ENCODE data around the gene DUS1L. TPM values are rescaled to one million over a fixed set of nuclear protein-coding genes. Genes with fewer than 3 reads are reported as not detected.
A peak's percentile ranks its signal among the peaks of the same experiment; 100 is the strongest.

The DUS1L gene
- total RNA-seq, 1 donor from 2014 or later = 97.1 TPM

GRCh38 chr17:82104797-82105416, 39.3 kb upstream of the DUS1L start:
- Mint-ChIP-seq H3K36me3 (peaks cover 3% of the 10 kb centered on the region), H3K9me3 (no peaks in the 10 kb centered on the region), H3K4me1 (ENCODE audit: unreplicated experiment) (peaks cover 25% of the 10 kb centered on the region), H3K27ac (peak overlapping the region; percentile 64), H3K27me3 (no peaks in the 10 kb centered on the region), H3K4me3 (no peak overlapping the region)
- no peak for DNase-seq (ENCODE audit: extremely low spot score, unreplicated experiment)
- TF ChIP-seq CTCF (conservative IDR thresholded peaks at IDR 0.05) = no peak

GRCh38 chr17:82103553-82104451, 38.2 kb upstream of the DUS1L start:
- peaks cover 21% of the 10 kb centered on the region for H3K4me1 Mint-ChIP-seq (ENCODE audit: unreplicated experiment)
- H3K4me3 Mint-ChIP-seq = peak overlapping the region; percentile 71
- peak overlapping the region; percentile 87 for H3K27ac Mint-ChIP-seq
- TF ChIP-seq CTCF (conservative IDR thresholded peaks at IDR 0.05) = no peak
- H3K36me3 Mint-ChIP-seq = peaks cover 3% of the 10 kb centered on the region
- no peak for DNase-seq (ENCODE audit: extremely low spot score, unreplicated experiment)
- H3K27me3 Mint-ChIP-seq = no peaks in the 10 kb centered on the region
- no peaks in the 10 kb centered on the region for H3K9me3 Mint-ChIP-seq

GRCh38 chr17:82101767-82102679, 36.4 kb upstream of the DUS1L start:
- Mint-ChIP-seq H3K9me3 (no peaks in the 10 kb centered on the region), H3K27me3 (no peaks in the 10 kb centered on the region), H3K27ac (peak overlapping the region; percentile 64), H3K4me3 (peak overlapping the region; percentile 31), H3K4me1 (ENCODE audit: unreplicated experiment) (peaks cover 13% of the 10 kb centered on the region), H3K36me3 (no peaks in the 10 kb centered on the region)
- no peak for TF ChIP-seq CTCF (conservative IDR thresholded peaks at IDR 0.05)
- no peak for DNase-seq (ENCODE audit: extremely low spot score, unreplicated experiment)

GRCh38 chr17:82101301-82101715, 35.7 kb upstream of the DUS1L start:
- Mint-ChIP-seq H3K4me3 (peak overlapping the region; percentile 59), H3K4me1 (ENCODE audit: unreplicated experiment) (peaks cover 10% of the 10 kb centered on the region), H3K9me3 (no peaks in the 10 kb centered on the region)

More at GRCh38 chr17:82101301-82101715, 35.7 kb upstream of the DUS1L start:
- no peak for TF ChIP-seq CTCF (conservative IDR thresholded peaks at IDR 0.05)
- Mint-ChIP-seq H3K27me3 (no peaks in the 10 kb centered on the region), H3K36me3 (no peaks in the 10 kb centered on the region), H3K27ac (peak overlapping the region; percentile 34)
- DNase-seq (ENCODE audit: extremely low spot score, unreplicated experiment) = no peak

Measured in type B pancreatic cell (in vitro differentiated cells).